PC-3 (cell line): ENCODE results near the gene ARMC12. TPM values are rescaled to one million over a fixed set of nuclear protein-coding genes. Genes with fewer than 3 reads are reported as not detected.

Experiments
- ATAC-seq: fragments of 200-7000 bp; cut with Tn5 transposase; 2 replicates; pipeline ENCODE4 v1.9.1; 2020; ENCODE audit warnings: mild to moderate bottlenecking, moderate library complexity
- BruUV-seq: library from RNA; stranded (reverse); fragments of 400-500 nt; replicated peaks from 2 replicates; lab custom pipeline; 2021; lab: Mats Ljungman, UMichigan
- CTCF ChIA-PET: fragments of 300-600 bp; sonication (Branson Sonifier 250); formaldehyde crosslinking; loops from one replicate; lab custom pipeline; 2022; ENCODE audit warnings: antibody characterized with exemption; lab: Charles Lee
- POLR2A ChIA-PET: fragments of 300-600 bp; sonication (Branson Sonifier 250); formaldehyde crosslinking; loops from one replicate; lab custom pipeline; 2022; ENCODE audit warnings: antibody characterized with exemption; ENCODE audit not compliant: unreplicated experiment; lab: Charles Lee
- DNase-seq: peaks from one replicate; pipeline ENCODE4 v3.0.0-alpha.2; 2015
- H2AFZ ChIP-seq: fragments of 300-600 bp; sonication (generic); 2 replicates; pipeline ENCODE4 v1.6.0; 2016; ENCODE audit warnings: antibody characterized with exemption, low read length
- H3F3A ChIP-seq: fragments of 300-600 bp; sonication (generic); one replicate; pipeline ENCODE4 v1.6.0; 2017; ENCODE audit warnings: antibody characterized with exemption, low read length, control low read depth, mild to moderate bottlenecking; ENCODE audit not compliant: unreplicated experiment
- H3K27ac ChIP-seq: fragments of 300-600 bp; sonication (generic); 2 replicates; pipeline ENCODE4 v1.5.1; 2016; ENCODE audit warnings: mild to moderate bottlenecking, low read length
- H3K27me3 ChIP-seq: fragments of 300-600 bp; sonication (generic); 2 replicates; pipeline ENCODE4 v1.6.1; 2016; ENCODE audit warnings: low read length, mixed read lengths
- H3K36me3 ChIP-seq: fragments of 300-600 bp; sonication (generic); 2 replicates; pipeline ENCODE4 v1.6.1; 2016; ENCODE audit warnings: low read depth, mixed run types, low read length, mixed read lengths
- H3K4me1 ChIP-seq: fragments of 300-600 bp; sonication (generic); 2 replicates; pipeline ENCODE4 v1.5.1; 2016; ENCODE audit warnings: low read length; ENCODE audit not compliant: insufficient read depth
- H3K4me2 ChIP-seq: fragments of 300-600 bp; sonication (generic); 2 replicates; pipeline ENCODE4 v1.6.0; 2016; ENCODE audit warnings: low read length
- H3K4me3 ChIP-seq: fragments of 300-600 bp; sonication (generic); 2 replicates; pipeline ENCODE4 v1.5.1; 2016; ENCODE audit warnings: mild to moderate bottlenecking, low read length, mixed read lengths
- H3K79me2 ChIP-seq: fragments of 300-600 bp; sonication (generic); 2 replicates; pipeline ENCODE4 v1.6.1; 2017; ENCODE audit warnings: low read length, mixed read lengths
- H3K9ac ChIP-seq: fragments of 300-600 bp; sonication (generic); 2 replicates; pipeline ENCODE4 v1.6.0; 2016; ENCODE audit warnings: mild to moderate bottlenecking, low read length
- H3K9me2 ChIP-seq: fragments of 300-600 bp; sonication (generic); replicated peaks from 2 replicates; pipeline ENCODE4 v1.6.1; 2016; ENCODE audit warnings: mixed run types, low read length, mixed read lengths
- H3K9me3 ChIP-seq: fragments of 300-600 bp; sonication (generic); 2 replicates; pipeline ENCODE4 v1.6.1; 2016; ENCODE audit warnings: low read length, mixed read lengths
- H4K20me1 ChIP-seq: fragments of 300-600 bp; sonication (generic); 2 replicates; pipeline ENCODE4 v1.6.1; 2016; ENCODE audit warnings: low read length, mixed read lengths
- CTCF ChIP-seq: fragments of 300-600 bp; sonication (generic); conservative IDR thresholded peaks from 2 replicates; pipeline ENCODE4 v1.5.1; 2017; ENCODE audit warnings: antibody characterized with exemption, low read depth, mild to moderate bottlenecking, low read length
- EZH2 ChIP-seq: fragments of 300-600 bp; sonication (generic); IDR thresholded peaks from one replicate; pipeline ENCODE4 v1.6.1; 2017; ENCODE audit warnings: antibody characterized with exemption, mild to moderate bottlenecking, low read length; ENCODE audit not compliant: unreplicated experiment
- EZH2phosphoT487 ChIP-seq: fragments of 300-600 bp; sonication (generic); IDR thresholded peaks from 2 replicates; pipeline ENCODE4 v1.6.1; 2018; ENCODE audit warnings: mild to moderate bottlenecking, antibody characterized with exemption, low read length, borderline replicate concordance
- intact Hi-C: fragments of 100-400 bp; cut with micrococcal nuclease; formaldehyde crosslinking; loops from 2 replicates; pipeline ENCODE4 v1.9.0; 2023
- total RNA-seq: library from RNA; depleted of rRNA; stranded (reverse); fragments of >200 nt; gene quantifications from 2 replicates; pipeline ENCODE4 v1.2.3, GENCODE V29; 2014

Gene ARMC12
- total RNA-seq, 1 experiment from 2014 or later: not detected

GRCh38 chr6:35751594-35751993 lies 14.8 kb downstream of the ARMC12 start:
- H3K4me2 ChIP-seq: no peak overlapping the region
- ATAC-seq: no peak
- no peak overlapping the region for H3K27ac ChIP-seq
- H3K79me2 ChIP-seq: no peaks in the 10 kb centered on the region
- no peaks in the 10 kb centered on the region for H4K20me1 ChIP-seq
- H3K9me3 ChIP-seq: no peaks in the 10 kb centered on the region
- H3K27me3 ChIP-seq: no peaks in the 10 kb centered on the region
- no peak overlapping the region for H2AFZ ChIP-seq
- no peaks in the 10 kb centered on the region for H3K9me2 ChIP-seq
- H3F3A ChIP-seq: no peaks in the 10 kb centered on the region
- no peak overlapping the region for H3K4me3 ChIP-seq
- H3K4me1 ChIP-seq: peaks cover 6% of the 10 kb centered on the region; the same call in 1 of the 2 replicates
- no peak for DNase-seq
- ChIA-PET POLR2A (no interaction called here), CTCF (no interaction called here)
- no peak overlapping the region for H3K9ac ChIP-seq
- no peaks in the 10 kb centered on the region for H3K36me3 ChIP-seq
- intact Hi-C loops: loop anchor here (10.0 kb wide), 1 partner anchor 203 kb away; no protein-coding TSS in a partner anchor
- TF ChIP-seq EZH2 (no peak), EZH2phosphoT487 (no peak), CTCF (no peak)
- no TSS peak for BruUV-seq

- Histone ChIP-seq H3K4me3 (no peak overlapping the region), H3K79me2 (no peaks in the 10 kb centered on the region), H3K9me3 (no peaks in the 10 kb centered on the region), H4K20me1 (no peaks in the 10 kb centered on the region), H3F3A (no peaks in the 10 kb centered on the region), H3K27ac (no peak overlapping the region), H3K27me3 (no peaks in the 10 kb centered on the region), H2AFZ (no peak overlapping the region), H3K9me2 (no peaks in the 10 kb centered on the region), H3K4me2 (no peak overlapping the region), H3K9ac (no peak overlapping the region), H3K36me3 (no peaks in the 10 kb centered on the region), H3K4me1 (peaks cover 6% of the 10 kb centered on the region; the same call in 1 of the 2 replicates)
- ChIA-PET CTCF (no interaction called here), POLR2A (no interaction called here)
- no peak for DNase-seq
- TF ChIP-seq EZH2phosphoT487 (no peak), EZH2 (no peak), CTCF (no peak)
- no peak for ATAC-seq
- BruUV-seq: no TSS peak
- intact Hi-C loops: loop anchor here (10.0 kb wide), 1 partner anchor 202 kb away; no protein-coding TSS in a partner anchor
Measured at GRCh38 chr6:35752330-35752729, 15.5 kb downstream of the ARMC12 start.
